ENCODE results near the gene TSC22D4. TPM values are rescaled to one million over a fixed set of nuclear protein-coding genes. Genes with fewer than 3 reads are reported as not detected.

Gene TSC22D4
- total RNA-seq, 1 experiment from 2014 or later: 68.8 TPM

- Histone ChIP-seq H3K9me2 (ENCODE audit: insufficient read depth) (no peaks in the 10 kb centered on the region), H3K4me3 (peak overlapping the region; percentile 95), H3K4me1 (replicated peaks; ENCODE audit: insufficient read depth) (peaks cover 22% of the 10 kb centered on the region), H4K20me1 (ENCODE audit: insufficient read depth) (peaks cover 4% of the 10 kb centered on the region; the same call in 1 of the 2 replicates), H3F3A (ENCODE audit: insufficient read depth, low read depth) (peaks cover 10% of the 10 kb centered on the region; the same call in 1 of the 2 replicates), H3K79me2 (ENCODE audit: low read depth) (peaks cover 28% of the 10 kb centered on the region), H2AFZ (no peak overlapping the region), H3K27me3 (ENCODE audit: insufficient read depth, low read depth) (no peaks in the 10 kb centered on the region), H3K36me3 (ENCODE audit: low read depth) (no peaks in the 10 kb centered on the region), H3K4me2 (peak overlapping the region; percentile 61), H3K27ac (no peak overlapping the region), H3K9me3 (ENCODE audit: insufficient read depth, low read depth) (no peaks in the 10 kb centered on the region)
- intact Hi-C loops (cut with micrococcal nuclease; ENCODE audit: unreplicated experiment): no loop called here
- ChIA-PET POLR2A (ENCODE audit: unreplicated experiment) (no interaction called here), CTCF (interaction anchor here (0.6 to 0.8 kb wide), 2 partner anchors 41 to 66 kb away, joined by 6 read pairs; partner anchors contain the start of gene PPP1R35)
- TF ChIP-seq EZH2 (IDR thresholded peaks at IDR 0.05; ENCODE audit: low read depth): no peak
- TF ChIP-seq CTCF (conservative IDR thresholded peaks at IDR 0.05): no peak
- no TSS peak for BruUV-seq (replicated peaks)
- DNase-seq: no peak
Observed at GRCh38 chr7:100477871-100478267, 1.1 kb downstream of the TSC22D4 start.

GRCh38 chr7:100476903-100477870 lies 1.8 kb downstream of the TSC22D4 start:
- Histone ChIP-seq H3K9me3 (ENCODE audit: insufficient read depth, low read depth) (no peaks in the 10 kb centered on the region), H3K36me3 (ENCODE audit: low read depth) (no peaks in the 10 kb centered on the region), H4K20me1 (ENCODE audit: insufficient read depth) (peaks cover 4% of the 10 kb centered on the region; the same call in 1 of the 2 replicates), H3K4me2 (peak overlapping the region; percentile 61), H3K27me3 (ENCODE audit: insufficient read depth, low read depth) (no peaks in the 10 kb centered on the region), H3K9me2 (ENCODE audit: insufficient read depth) (no peaks in the 10 kb centered on the region), H3K27ac (no peak overlapping the region), H3K4me3 (peak overlapping the region; percentile 95), H3K4me1 (replicated peaks; ENCODE audit: insufficient read depth) (peaks cover 16% of the 10 kb centered on the region), H2AFZ (no peak overlapping the region), H3K79me2 (ENCODE audit: low read depth) (peaks cover 28% of the 10 kb centered on the region), H3F3A (ENCODE audit: insufficient read depth, low read depth) (peaks cover 10% of the 10 kb centered on the region; the same call in 1 of the 2 replicates)
- no TSS peak for BruUV-seq (replicated peaks)
- no peak for DNase-seq
- TF ChIP-seq CTCF (conservative IDR thresholded peaks at IDR 0.05): no peak
- TF ChIP-seq EZH2 (IDR thresholded peaks at IDR 0.05; ENCODE audit: low read depth): no peak
- CTCF ChIA-PET: interaction anchor here (0.6 kb wide), 2 partner anchors 67 to 83 kb away, joined by 3 to 6 read pairs; no protein-coding TSS in a partner anchor
- intact Hi-C loops (cut with micrococcal nuclease; ENCODE audit: unreplicated experiment): no loop called here
- POLR2A ChIA-PET (ENCODE audit: unreplicated experiment): no interaction called here

- DNase-seq: no peak
- no peaks in the 10 kb centered on the region for H3K9me3 ChIP-seq (ENCODE audit: insufficient read depth, low read depth)
- peaks cover 28% of the 10 kb centered on the region for H3K79me2 ChIP-seq (ENCODE audit: low read depth)
- H2AFZ ChIP-seq: no peak overlapping the region
- intact Hi-C loops (cut with micrococcal nuclease; ENCODE audit: unreplicated experiment): no loop called here
- no peaks in the 10 kb centered on the region for H3K27me3 ChIP-seq (ENCODE audit: insufficient read depth, low read depth)
- H3K4me3 ChIP-seq: no peak overlapping the region
- H3K27ac ChIP-seq: no peak overlapping the region
- no peaks in the 10 kb centered on the region for H3K36me3 ChIP-seq (ENCODE audit: low read depth)
- CTCF ChIA-PET: interaction anchor here (0.6 kb wide), 2 partner anchors 44 to 84 kb away, joined by 3 to 9 read pairs; no protein-coding TSS in a partner anchor
- H3K4me2 ChIP-seq: peak overlapping the region; percentile 61; the same call in 1 of the 2 replicates
- peaks cover 5% of the 10 kb centered on the region; the same call in 1 of the 2 replicates for H3F3A ChIP-seq (ENCODE audit: insufficient read depth, low read depth)
- TF ChIP-seq EZH2 (IDR thresholded peaks at IDR 0.05; ENCODE audit: low read depth) (no peak), CTCF (conservative IDR thresholded peaks at IDR 0.05) (no peak)
- H3K9me2 ChIP-seq (ENCODE audit: insufficient read depth): no peaks in the 10 kb centered on the region
- TSS peak; percentile 9 for BruUV-seq (replicated peaks)
- peaks cover 12% of the 10 kb centered on the region for H3K4me1 ChIP-seq (replicated peaks; ENCODE audit: insufficient read depth)
- H4K20me1 ChIP-seq (ENCODE audit: insufficient read depth): peaks cover 4% of the 10 kb centered on the region; the same call in 1 of the 2 replicates
- POLR2A ChIA-PET (ENCODE audit: unreplicated experiment): interaction anchor here (0.5 kb wide), 1 partner anchor 156 kb away, joined by 3 read pairs; no protein-coding TSS in a partner anchor
Observed at GRCh38 chr7:100476101-100476780, 2.8 kb downstream of the TSC22D4 start.
